A549 (cell line): ENCODE results near the gene CYP2R1. TPM values are rescaled to one million over a fixed set of nuclear protein-coding genes. Genes with fewer than 3 reads are reported as not detected.

Source experiments
- ATAC-seq, 2 experiments: fragments of 200-7000 bp in 1 of 2; fragments of >200 bp in 1 of 2; cut with Nextera tagmentation in 1 of 2; cut with Tn5 transposase in 1 of 2; 3 replicates each; pipeline versions ENCODE4 v1.8.0 to v1.9.1; 2018 to 2020; ENCODE audit warnings: mild to moderate bottlenecking in 1 of 2, moderate library complexity in 1 of 2
- CTCF ChIA-PET: fragments of 300-600 bp; sonication (Branson Sonifier 250); formaldehyde crosslinking; extraction: SDS; loops from one replicate; lab custom pipeline; 2021; ENCODE audit warnings: antibody characterized with exemption, inconsistent platforms; lab: Yijun Ruan, JAX
- POLR2A ChIA-PET: fragments of 350-600 bp; formaldehyde crosslinking; extraction: SDS; loops from one replicate; lab custom pipeline; 2021; ENCODE audit warnings: antibody characterized with exemption, inconsistent platforms; lab: Yijun Ruan, JAX
- DNase-seq, 2 experiments: peaks; one replicate each; pipeline versions ENCODE4 v3.0.0 to v3.0.0-alpha.2; 2011 to 2016; ENCODE audit warnings: low read depth in 1 of 2, low spot score in 1 of 2
- FAIRE-seq: peaks from 2 replicates; lab custom pipeline; 2011; peaks lifted over from hg19 to GRCh38; lab: Jason Lieb, UNC
- H3K27ac ChIP-seq, 2 experiments: fragments of >200 bp; sonication (Bioruptor Twin); formaldehyde crosslinking; 3 replicates each; pipeline ENCODE4 v1.5.1; 2016 to 2017
- H3K4me1 ChIP-seq: fragments of >200 bp; sonication (Bioruptor Twin); formaldehyde crosslinking; 3 replicates; pipeline ENCODE4 v1.6.1; 2016
- H3K4me2 ChIP-seq: fragments of >200 bp; sonication (Bioruptor Twin); formaldehyde crosslinking; 3 replicates; pipeline ENCODE4 v1.6.1; 2016
- H3K4me3 ChIP-seq: fragments of >200 bp; sonication (Bioruptor Twin); formaldehyde crosslinking; 3 replicates; pipeline ENCODE4 v1.5.1; 2016
- H3K9me3 ChIP-seq: fragments of >200 bp; sonication (Bioruptor Twin); formaldehyde crosslinking; 3 replicates; pipeline ENCODE4 v1.6.1; 2016
- CEBPB ChIP-seq, 2 experiments: fragments of >200 bp in 1 of 2; sonication (Bioruptor Twin) in 1 of 2; formaldehyde crosslinking in 1 of 2; IDR thresholded peaks; 2 replicates each; pipeline ENCODE4 v1.6.1; 2012 to 2016
- CHD4 ChIP-seq: fragments of 200-600 bp; sonication (generic); IDR thresholded peaks from 2 replicates; pipeline ENCODE4 v1.6.1; 2016; ENCODE audit warnings: antibody characterized with exemption, mild to moderate bottlenecking, borderline replicate concordance
- EHMT2 ChIP-seq: fragments of 200-600 bp; sonication (generic); IDR thresholded peaks from 2 replicates; pipeline ENCODE4 v1.6.1; 2016; ENCODE audit warnings: antibody characterized with exemption, low read depth, mild to moderate bottlenecking, moderate library complexity
- GATA3 ChIP-seq: IDR thresholded peaks from 2 replicates; pipeline ENCODE4 v1.6.1; 2012; ENCODE audit warnings: borderline replicate concordance
- HDAC2 ChIP-seq: fragments of 200-600 bp; sonication (generic); IDR thresholded peaks from 2 replicates; pipeline ENCODE4 v1.6.1; 2016
- HEYL ChIP-seq: fragments of 250-450 bp; sonication (Bioruptor Pico); IDR thresholded peaks from 2 replicates; pipeline ENCODE4 v1.8.0; 2021; ENCODE audit warnings: mild to moderate bottlenecking, moderate library complexity
- HOXB13 ChIP-seq: fragments of 250-450 bp; sonication (Bioruptor Pico); IDR thresholded peaks from 2 replicates; pipeline ENCODE4 v1.5.0; 2020; ENCODE audit warnings: low read depth, mild to moderate bottlenecking, moderate library complexity
- JUN ChIP-seq, 2 experiments: fragments of >200 bp; sonication (Bioruptor Twin); formaldehyde crosslinking; IDR thresholded peaks; 2 replicates in 1 of 2; 3 replicates in 1 of 2; pipeline ENCODE4 v1.6.1; 2016 to 2017
- JUNB ChIP-seq: fragments of >200 bp; sonication (Bioruptor Twin); formaldehyde crosslinking; IDR thresholded peaks from 2 replicates; pipeline ENCODE4 v1.6.1; 2016
- MAFK ChIP-seq: fragments of 450-650 bp; IDR thresholded peaks from 2 replicates; pipeline ENCODE4 v1.6.1; 2014; ENCODE audit not compliant: partially characterized antibody
- MAZ ChIP-seq: fragments of 150-350 bp; IDR thresholded peaks from 2 replicates; pipeline ENCODE4 v1.6.1; 2014; ENCODE audit warnings: antibody characterized with exemption, low read depth, low read length, borderline replicate concordance
- NPAS2 ChIP-seq: fragments of 250-450 bp; sonication (Bioruptor Pico); IDR thresholded peaks from 2 replicates; pipeline ENCODE4 v1.8.0; 2022; ENCODE audit warnings: mild to moderate bottlenecking, moderate library complexity, borderline replicate concordance
- NR3C1 ChIP-seq: fragments of >200 bp; sonication (Bioruptor Twin); formaldehyde crosslinking; IDR thresholded peaks from 3 replicates; pipeline ENCODE4 v1.6.1; 2017
- POLR2AphosphoS2 ChIP-seq: conservative IDR thresholded peaks from 2 replicates; pipeline ENCODE4 v1.6.1; 2012; ENCODE audit warnings: low read length, improper control_type of control experiment, inconsistent platforms
- RARB ChIP-seq: fragments of 250-450 bp; sonication (Bioruptor Pico); IDR thresholded peaks from 2 replicates; pipeline ENCODE4 v1.8.0; 2021; ENCODE audit warnings: mild to moderate bottlenecking, moderate library complexity
- SMC3 ChIP-seq: fragments of >200 bp; sonication (Bioruptor Twin); formaldehyde crosslinking; IDR thresholded peaks from 3 replicates; pipeline ENCODE4 v1.6.1; 2018; ENCODE audit warnings: inconsistent platforms
- TFCP2L1 ChIP-seq: fragments of 250-450 bp; sonication (Bioruptor Pico); IDR thresholded peaks from 2 replicates; pipeline ENCODE4 v1.5.0; 2021; ENCODE audit warnings: mild to moderate bottlenecking
- ZSCAN20 ChIP-seq: fragments of 250-450 bp; sonication (Bioruptor Pico); IDR thresholded peaks from 2 replicates; pipeline ENCODE4 v1.8.0; 2022; ENCODE audit warnings: mild to moderate bottlenecking, moderate library complexity
- WGBS: methylation state at CpG from one replicate; pipeline ENCODE4 v1.1.6; 2017; ENCODE audit errors: missing lambda C conversion rate; 5-methylcytosine and 5-hydroxymethylcytosine counted together
- polyA plus RNA-seq, 4 experiments: library from polyadenylated mRNA; depleted of rRNA in 3 of 4; stranded (reverse); fragments of >200 nt; fragmentation: RNase III in 1 of 4; extraction: RNeasy Plus Mini Kit Qiagen cat#74134 plus additional on column Dnase treatment in 1 of 4; gene quantifications; 2 replicates in 3 of 4; 3 replicates in 1 of 4; pipeline ENCODE4 v1.2.3, GENCODE V29; 2011 to 2017
- TF ChIP-seq, protein P1 (sequence below): fragments of 250-450 bp; sonication (Bioruptor Pico); IDR thresholded peaks from 2 replicates; pipeline ENCODE4 v1.5.0; 2020; ENCODE audit warnings: low read depth, mild to moderate bottlenecking, moderate library complexity
- TF ChIP-seq, protein P2 (sequence below): fragments of 150-350 bp; IDR thresholded peaks from 2 replicates; pipeline ENCODE4 v1.6.1; 2014; ENCODE audit warnings: low read depth, mild to moderate bottlenecking, low read length
- TF ChIP-seq, protein P3 (sequence below): fragments of >200 bp; sonication (Bioruptor Twin); formaldehyde crosslinking; IDR thresholded peaks from 3 replicates; pipeline ENCODE4 v1.6.1; 2016
- TF ChIP-seq, protein P4 (sequence below): fragments of >200 bp; sonication (Bioruptor Twin); formaldehyde crosslinking; IDR thresholded peaks from 3 replicates; pipeline ENCODE4 v1.5.1; 2016
- TF ChIP-seq, protein P5 (sequence below): IDR thresholded peaks from 2 replicates; pipeline ENCODE4 v1.6.1; 2012

Gene CYP2R1
- polyA plus RNA-seq, 2 of the 4 experiments (the other 2 are of a cell fraction), result 16.4 to 37.9 TPM

DNA sequence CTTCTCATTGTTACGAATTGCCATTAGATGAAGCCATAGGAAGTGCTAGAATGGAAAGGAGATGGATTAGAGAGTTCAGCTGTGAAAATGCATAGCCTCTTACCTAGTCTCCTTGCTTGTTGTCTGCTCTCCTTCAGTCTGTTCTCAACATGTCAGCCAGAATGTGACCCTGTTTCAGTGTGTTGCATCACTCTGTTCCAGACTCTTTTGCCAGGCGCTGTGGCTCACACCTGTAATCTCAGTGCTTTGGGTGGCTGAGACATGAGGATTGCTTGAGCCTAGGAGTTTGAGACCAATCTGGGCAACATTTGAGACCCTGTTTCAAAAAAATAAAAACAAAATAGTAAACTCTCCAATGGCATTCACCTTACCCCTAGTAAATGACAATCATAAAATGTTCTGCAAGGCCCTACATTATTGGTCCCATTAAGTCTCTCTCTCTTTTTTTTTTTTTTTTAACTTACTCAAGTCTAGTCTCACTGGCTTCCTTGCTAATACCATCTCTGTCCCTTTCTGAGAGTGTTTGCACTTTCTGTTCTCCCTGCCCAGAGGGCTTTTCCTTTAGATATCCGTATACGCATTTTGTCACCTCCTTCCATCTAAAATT lies 39.4 kb downstream of the CYP2R1 start:
- Histone ChIP-seq H3K27ac (peak overlapping the region in 1 of 2 experiments; percentile 39; a peak in 2 of 6 replicates), H3K9me3 (no peaks in the 10 kb centered on the region), H3K4me3 (no peak overlapping the region), H3K4me1 (no peaks in the 10 kb centered on the region), H3K4me2 (no peak overlapping the region)
- POLR2A ChIA-PET, result no interaction called here
- ATAC-seq, result no peak
- FAIRE-seq, result no peak
- 87% methylated on average over 4 of the region's 4 CpGs for WGBS
- no peak for TF ChIP-seq MAZ
- no peak for TF ChIP-seq EHMT2
- TF ChIP-seq, protein P1, sequence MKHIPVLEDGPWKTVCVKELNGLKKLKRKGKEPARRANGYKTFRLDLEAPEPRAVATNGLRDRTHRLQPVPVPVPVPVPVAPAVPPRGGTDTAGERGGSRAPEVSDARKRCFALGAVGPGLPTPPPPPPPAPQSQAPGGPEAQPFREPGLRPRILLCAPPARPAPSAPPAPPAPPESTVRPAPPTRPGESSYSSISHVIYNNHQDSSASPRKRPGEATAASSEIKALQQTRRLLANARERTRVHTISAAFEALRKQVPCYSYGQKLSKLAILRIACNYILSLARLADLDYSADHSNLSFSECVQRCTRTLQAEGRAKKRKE (CRISPR knock-in tag), result no peak
- no peak for TF ChIP-seq GATA3
- no peak for TF ChIP-seq HOXB13 (CRISPR knock-in tag)
- no peak for TF ChIP-seq NPAS2 (CRISPR knock-in tag)
- no peak for TF ChIP-seq CEBPB (IDR thresholded peaks at IDR 0.05)
- TF ChIP-seq MAFK, result no peak
- no peak for TF ChIP-seq SMC3
- no peak for TF ChIP-seq RARB (CRISPR knock-in tag)
- TF ChIP-seq, protein P2, sequence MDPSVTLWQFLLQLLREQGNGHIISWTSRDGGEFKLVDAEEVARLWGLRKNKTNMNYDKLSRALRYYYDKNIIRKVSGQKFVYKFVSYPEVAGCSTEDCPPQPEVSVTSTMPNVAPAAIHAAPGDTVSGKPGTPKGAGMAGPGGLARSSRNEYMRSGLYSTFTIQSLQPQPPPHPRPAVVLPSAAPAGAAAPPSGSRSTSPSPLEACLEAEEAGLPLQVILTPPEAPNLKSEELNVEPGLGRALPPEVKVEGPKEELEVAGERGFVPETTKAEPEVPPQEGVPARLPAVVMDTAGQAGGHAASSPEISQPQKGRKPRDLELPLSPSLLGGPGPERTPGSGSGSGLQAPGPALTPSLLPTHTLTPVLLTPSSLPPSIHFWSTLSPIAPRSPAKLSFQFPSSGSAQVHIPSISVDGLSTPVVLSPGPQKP, result no peak
- TF ChIP-seq POLR2AphosphoS2, result no peak
- TF ChIP-seq ZSCAN20 (CRISPR knock-in tag), result no peak
- TF ChIP-seq NR3C1, result no peak
- TF ChIP-seq CHD4, result no peak
- TF ChIP-seq JUNB, result no peak
- no peak for TF ChIP-seq TFCP2L1 (CRISPR knock-in tag)
- DNase-seq, result no peak
- CTCF ChIA-PET, result no interaction called here

DNA sequence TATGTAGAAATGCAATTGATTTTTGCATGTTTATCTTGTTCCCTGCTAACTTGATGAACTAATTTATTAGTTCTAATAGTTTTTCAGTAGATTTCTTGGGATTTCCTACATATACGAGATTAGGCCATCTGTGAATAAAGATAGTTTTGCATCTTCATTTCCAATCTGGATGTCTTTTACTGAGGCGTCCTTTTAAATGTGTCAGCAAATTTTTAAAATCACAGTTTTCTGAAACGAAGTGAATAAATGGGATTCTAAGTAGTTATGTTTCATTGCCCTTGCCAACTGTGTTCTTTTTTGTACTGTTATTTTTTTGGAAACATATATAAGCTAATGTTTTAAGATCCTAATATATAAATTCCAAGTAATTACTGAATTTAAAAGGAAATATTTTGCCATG lies 50.0 kb downstream of the CYP2R1 start:
- POLR2A ChIA-PET, result no interaction called here
- WGBS, result 55% methylated on average over 3 of the region's 3 CpGs
- DNase-seq, result no peak
- Histone ChIP-seq H3K9me3 (no peaks in the 10 kb centered on the region), H3K4me1 (no peaks in the 10 kb centered on the region)
- no peak for ATAC-seq
- FAIRE-seq, result no peak
- CTCF ChIA-PET, result interaction anchor here (2.0 kb wide), 1 partner anchor 9 kb away, joined by 4 read pairs; no protein-coding TSS in a partner anchor
- no peak for TF ChIP-seq HDAC2
- TF ChIP-seq JUN (IDR thresholded peaks at IDR 0.05), result no peak
- peak; percentile 58 for TF ChIP-seq MAFK
- TF ChIP-seq TFCP2L1 (CRISPR knock-in tag), result no peak
- TF ChIP-seq, all 56 proteins: peak for 1
- no peak overlapping the region for H3K4me3 ChIP-seq
- no peak overlapping the region for H3K4me2 ChIP-seq
- no peak overlapping the region for H3K27ac ChIP-seq

DNA sequence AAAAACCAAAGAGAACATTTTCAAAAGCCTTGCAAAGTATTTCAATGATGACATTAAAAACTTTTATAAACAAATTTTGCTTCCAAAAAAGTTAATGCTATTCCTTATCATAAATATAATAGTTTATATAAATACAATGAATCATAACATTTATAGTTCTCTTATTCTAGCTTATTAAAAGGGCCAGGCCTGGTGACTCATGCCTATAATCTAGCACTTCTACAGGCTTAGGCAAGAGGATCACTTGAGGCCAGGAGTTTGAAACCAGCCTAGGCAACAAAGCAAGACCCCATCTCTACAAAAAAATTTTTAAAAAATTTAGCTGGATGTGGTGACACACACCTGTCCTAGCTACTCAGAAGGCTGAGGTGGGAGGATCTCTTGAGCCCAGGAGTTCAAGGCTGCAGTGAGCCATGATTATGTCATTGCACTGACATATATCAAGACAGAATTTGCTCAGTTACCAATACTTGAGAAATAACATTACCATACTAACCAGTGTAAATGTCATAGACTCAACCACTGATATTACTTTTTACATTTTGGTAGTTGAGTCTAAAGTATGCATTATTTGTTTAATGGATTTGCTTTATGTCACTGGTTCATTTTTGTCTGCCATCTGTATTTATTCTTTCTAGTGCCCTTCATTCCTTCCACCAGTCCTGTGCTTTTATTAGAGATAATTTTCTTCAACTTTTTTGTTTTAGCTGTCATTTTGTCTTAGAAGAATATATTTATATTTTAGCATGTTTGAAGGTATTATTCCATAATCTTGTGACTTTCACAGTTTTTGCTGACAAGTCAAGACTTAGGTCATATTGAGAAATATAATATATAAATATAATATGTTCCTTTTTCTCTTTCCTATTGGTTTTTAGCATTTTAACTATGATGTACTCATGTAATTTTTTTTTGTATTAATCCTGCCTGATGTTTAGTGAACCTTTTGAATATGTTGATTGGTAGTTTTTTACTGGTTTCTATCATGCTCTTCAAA lies 56.2 kb downstream of the CYP2R1 start:
- no peak overlapping the region for H3K4me3 ChIP-seq
- ATAC-seq (no peak), DNase-seq (no peak), FAIRE-seq (no peak)
- ChIA-PET CTCF (no interaction called here), POLR2A (no interaction called here)
- H3K9me3 ChIP-seq, result no peaks in the 10 kb centered on the region
- TF ChIP-seq, protein P3, sequence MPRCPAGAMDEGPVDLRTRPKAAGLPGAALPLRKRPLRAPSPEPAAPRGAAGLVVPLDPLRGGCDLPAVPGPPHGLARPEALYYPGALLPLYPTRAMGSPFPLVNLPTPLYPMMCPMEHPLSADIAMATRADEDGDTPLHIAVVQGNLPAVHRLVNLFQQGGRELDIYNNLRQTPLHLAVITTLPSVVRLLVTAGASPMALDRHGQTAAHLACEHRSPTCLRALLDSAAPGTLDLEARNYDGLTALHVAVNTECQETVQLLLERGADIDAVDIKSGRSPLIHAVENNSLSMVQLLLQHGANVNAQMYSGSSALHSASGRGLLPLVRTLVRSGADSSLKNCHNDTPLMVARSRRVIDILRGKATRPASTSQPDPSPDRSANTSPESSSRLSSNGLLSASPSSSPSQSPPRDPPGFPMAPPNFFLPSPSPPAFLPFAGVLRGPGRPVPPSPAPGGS, result no peak
- TF ChIP-seq, protein P4, sequence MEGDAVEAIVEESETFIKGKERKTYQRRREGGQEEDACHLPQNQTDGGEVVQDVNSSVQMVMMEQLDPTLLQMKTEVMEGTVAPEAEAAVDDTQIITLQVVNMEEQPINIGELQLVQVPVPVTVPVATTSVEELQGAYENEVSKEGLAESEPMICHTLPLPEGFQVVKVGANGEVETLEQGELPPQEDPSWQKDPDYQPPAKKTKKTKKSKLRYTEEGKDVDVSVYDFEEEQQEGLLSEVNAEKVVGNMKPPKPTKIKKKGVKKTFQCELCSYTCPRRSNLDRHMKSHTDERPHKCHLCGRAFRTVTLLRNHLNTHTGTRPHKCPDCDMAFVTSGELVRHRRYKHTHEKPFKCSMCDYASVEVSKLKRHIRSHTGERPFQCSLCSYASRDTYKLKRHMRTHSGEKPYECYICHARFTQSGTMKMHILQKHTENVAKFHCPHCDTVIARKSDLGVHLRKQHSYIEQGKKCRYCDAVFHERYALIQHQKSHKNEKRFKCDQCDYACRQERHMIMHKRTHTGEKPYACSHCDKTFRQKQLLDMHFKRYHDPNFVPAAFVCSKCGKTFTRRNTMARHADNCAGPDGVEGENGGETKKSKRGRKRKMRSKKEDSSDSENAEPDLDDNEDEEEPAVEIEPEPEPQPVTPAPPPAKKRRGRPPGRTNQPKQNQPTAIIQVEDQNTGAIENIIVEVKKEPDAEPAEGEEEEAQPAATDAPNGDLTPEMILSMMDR, result no peak
- TF ChIP-seq EHMT2, result no peak
- TF ChIP-seq, protein P5, sequence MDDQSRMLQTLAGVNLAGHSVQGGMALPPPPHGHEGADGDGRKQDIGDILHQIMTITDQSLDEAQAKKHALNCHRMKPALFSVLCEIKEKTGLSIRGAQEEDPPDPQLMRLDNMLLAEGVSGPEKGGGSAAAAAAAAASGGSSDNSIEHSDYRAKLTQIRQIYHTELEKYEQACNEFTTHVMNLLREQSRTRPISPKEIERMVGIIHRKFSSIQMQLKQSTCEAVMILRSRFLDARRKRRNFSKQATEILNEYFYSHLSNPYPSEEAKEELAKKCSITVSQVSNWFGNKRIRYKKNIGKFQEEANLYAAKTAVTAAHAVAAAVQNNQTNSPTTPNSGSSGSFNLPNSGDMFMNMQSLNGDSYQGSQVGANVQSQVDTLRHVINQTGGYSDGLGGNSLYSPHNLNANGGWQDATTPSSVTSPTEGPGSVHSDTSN, result no peak
- TF ChIP-seq MAFK, result no peak
- no peak for TF ChIP-seq ZSCAN20 (CRISPR knock-in tag)
- TF ChIP-seq NPAS2 (CRISPR knock-in tag), result no peak
- no peak for TF ChIP-seq JUN (IDR thresholded peaks at IDR 0.05)
- no peak for TF ChIP-seq HEYL
- H3K4me2 ChIP-seq, result no peak overlapping the region
- H3K4me1 ChIP-seq, result no peaks in the 10 kb centered on the region
- H3K27ac ChIP-seq, result no peak overlapping the region
